HepG2 (cell line): ENCODE measurements around the gene MASP2. TPM values are rescaled to one million over a fixed set of nuclear protein-coding genes. Genes with fewer than 3 reads are reported as not detected.
A peak's percentile ranks its signal among the peaks of the same experiment; 100 is the strongest.

ENCODE experiments used
- AHR ChIP-seq: IDR thresholded peaks from 2 replicates; pipeline ENCODE4 v1.6.1; 2018; ENCODE audit warnings: missing genetic modification reagents, missing compliant biosample characterization
- DR1 ChIP-seq: sonication (generic); formaldehyde crosslinking; IDR thresholded peaks from 2 replicates; pipeline ENCODE4 v1.8.0; 2021; ENCODE audit warnings: mild to moderate bottlenecking, missing genetic modification reagents, inconsistent platforms
- ZNF383 ChIP-seq: sonication (generic); formaldehyde crosslinking; IDR thresholded peaks from 2 replicates; pipeline ENCODE4 v1.4.0; 2020; ENCODE audit warnings: missing genetic modification reagents, mild to moderate bottlenecking, borderline replicate concordance
- ZNF660 ChIP-seq: sonication (generic); formaldehyde crosslinking; IDR thresholded peaks from 2 replicates; pipeline ENCODE4 v1.5.1; 2020; ENCODE audit warnings: mild to moderate bottlenecking, low read depth, missing genetic modification reagents, borderline replicate concordance
- ZNF83 ChIP-seq: sonication (generic); formaldehyde crosslinking; IDR thresholded peaks from 2 replicates; pipeline ENCODE4 v1.4.0; 2020; ENCODE audit warnings: missing genetic modification reagents, mild to moderate bottlenecking, borderline replicate concordance
- polyA plus RNA-seq, 8 experiments: library from polyadenylated mRNA; depleted of rRNA in 3 of 8; stranded (reverse) in 7 of 8; unstranded in 1 of 8; fragments of >200 nt; fragmentation: Illumina TruSeq in 4 of 8; extraction: Trizol in 4 of 8; gene quantifications; 2 replicates each; pipeline versions ENCODE4 v1.2.1 to v1.2.3, GENCODE V29; 2011 to 2016; ENCODE audit warnings: low read depth in 4 of 8, missing spikeins in 1 of 8, mixed read lengths in 1 of 8; ENCODE audit not compliant: insufficient read depth in 1 of 8
- total RNA-seq, 5 experiments: library from RNA; depleted of rRNA; stranded (reverse); fragments of >200 nt; fragmentation: Illumina TruSeq; extraction: Trizol; gene quantifications; 2 replicates each; pipeline ENCODE4 v1.2.3, GENCODE V29; 2016; ENCODE audit warnings: low read depth in 1 of 5
- TF ChIP-seq, protein P1 (sequence below): sonication (generic); IDR thresholded peaks from 2 replicates; pipeline ENCODE4 v1.6.1; 2016; ENCODE audit warnings: low read depth, borderline replicate concordance
- TF ChIP-seq, protein P2 (sequence below): sonication (generic); formaldehyde crosslinking; IDR thresholded peaks from 2 replicates; pipeline ENCODE4 v1.8.0; 2023; ENCODE audit warnings: mild to moderate bottlenecking, missing genetic modification reagents
- TF ChIP-seq, protein P3 (sequence below): sonication (generic); formaldehyde crosslinking; IDR thresholded peaks from 2 replicates; pipeline ENCODE4 v1.5.0; 2020; ENCODE audit warnings: mild to moderate bottlenecking, missing genetic modification reagents, borderline replicate concordance
- TF ChIP-seq, protein P4 (sequence below), 2 experiments: sonication (generic) in 1 of 2; formaldehyde crosslinking in 1 of 2; IDR thresholded peaks; 2 replicates each; pipeline versions ENCODE4 v1.4.0 to v1.6.1; 2018 to 2020; ENCODE audit warnings: missing genetic modification reagents in 2 of 2, borderline replicate concordance in 1 of 2, low read depth in 1 of 2, mild to moderate bottlenecking in 1 of 2, missing biosample characterization in 1 of 2
- TF ChIP-seq, protein P5 (sequence below): sonication (generic); formaldehyde crosslinking; IDR thresholded peaks from 2 replicates; pipeline ENCODE4 v1.8.1; 2023; ENCODE audit warnings: mild to moderate bottlenecking, missing genetic modification reagents, borderline replicate concordance

The MASP2 gene
- total and polyA plus RNA-seq, 2 of the 13 experiments (the other 11 are each of a cell fraction or from before 2014, with no cell fraction given) = 7.1 to 11.8 TPM

DNA sequence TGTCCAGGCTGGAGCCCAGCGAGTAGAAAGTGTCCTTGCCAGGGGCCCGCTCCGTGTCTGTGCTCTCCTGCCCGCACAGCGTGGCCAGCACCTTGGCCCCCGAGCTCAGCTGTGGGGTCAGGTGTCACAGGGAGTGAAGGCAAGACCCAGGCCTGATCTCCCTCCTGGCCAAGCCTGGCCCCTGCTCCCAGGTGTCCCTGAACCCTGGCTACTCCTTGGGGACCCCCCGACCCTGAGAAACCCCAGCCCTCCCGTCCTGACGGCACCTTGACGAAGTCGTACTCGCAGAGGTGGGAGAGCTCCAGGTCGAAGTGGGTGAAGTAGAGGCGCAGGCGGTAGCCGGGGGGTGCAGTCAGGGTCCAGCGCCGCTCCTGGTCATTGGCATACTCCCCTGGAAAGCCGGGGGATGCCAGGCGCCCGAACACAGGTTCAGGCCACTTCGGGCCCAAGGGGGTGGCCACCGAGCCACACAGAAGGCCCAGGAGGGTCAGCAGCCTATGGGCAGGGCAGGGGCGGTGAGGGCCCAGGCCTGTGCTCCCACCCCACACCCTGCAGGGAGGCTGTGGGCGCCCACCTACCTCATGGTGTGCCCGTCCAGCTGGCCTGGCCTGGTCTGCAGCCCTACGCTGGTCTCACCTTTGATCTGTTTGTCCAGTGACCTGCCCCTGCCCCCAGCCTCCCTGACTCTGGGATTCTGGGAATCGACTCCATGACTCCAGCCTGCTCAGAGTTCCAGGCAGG is at the start of gene MASP2 (continued):
- TF ChIP-seq, protein P1, sequence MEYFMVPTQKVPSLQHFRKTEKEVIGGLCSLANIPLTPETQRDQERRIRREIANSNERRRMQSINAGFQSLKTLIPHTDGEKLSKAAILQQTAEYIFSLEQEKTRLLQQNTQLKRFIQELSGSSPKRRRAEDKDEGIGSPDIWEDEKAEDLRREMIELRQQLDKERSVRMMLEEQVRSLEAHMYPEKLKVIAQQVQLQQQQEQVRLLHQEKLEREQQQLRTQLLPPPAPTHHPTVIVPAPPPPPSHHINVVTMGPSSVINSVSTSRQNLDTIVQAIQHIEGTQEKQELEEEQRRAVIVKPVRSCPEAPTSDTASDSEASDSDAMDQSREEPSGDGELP = peak; percentile 81; the same call in 1 of the 2 replicates
- TF ChIP-seq ZNF383 (CRISPR knock-in tag) (no peak; the same call in 1 of the 2 replicates), ZNF83 (peak; percentile 68; the same call in 1 of the 2 replicates), ZNF660 (CRISPR knock-in tag) (no peak), AHR (CRISPR knock-in tag) (peak; percentile 58; the same call in 1 of the 2 replicates), DR1 (CRISPR knock-in tag) (peak; percentile 70)
- TF ChIP-seq, protein P2, sequence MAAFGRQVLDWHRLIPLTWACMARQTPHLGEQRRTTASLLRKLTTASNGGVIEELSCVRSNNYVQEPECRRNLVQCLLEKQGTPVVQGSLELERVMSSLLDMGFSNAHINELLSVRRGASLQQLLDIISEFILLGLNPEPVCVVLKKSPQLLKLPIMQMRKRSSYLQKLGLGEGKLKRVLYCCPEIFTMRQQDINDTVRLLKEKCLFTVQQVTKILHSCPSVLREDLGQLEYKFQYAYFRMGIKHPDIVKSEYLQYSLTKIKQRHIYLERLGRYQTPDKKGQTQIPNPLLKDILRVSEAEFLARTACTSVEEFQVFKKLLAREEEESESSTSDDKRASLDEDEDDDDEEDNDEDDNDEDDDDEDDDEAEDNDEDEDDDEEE = peak; percentile 78; the same call in 1 of the 2 replicates
- TF ChIP-seq, protein P3, sequence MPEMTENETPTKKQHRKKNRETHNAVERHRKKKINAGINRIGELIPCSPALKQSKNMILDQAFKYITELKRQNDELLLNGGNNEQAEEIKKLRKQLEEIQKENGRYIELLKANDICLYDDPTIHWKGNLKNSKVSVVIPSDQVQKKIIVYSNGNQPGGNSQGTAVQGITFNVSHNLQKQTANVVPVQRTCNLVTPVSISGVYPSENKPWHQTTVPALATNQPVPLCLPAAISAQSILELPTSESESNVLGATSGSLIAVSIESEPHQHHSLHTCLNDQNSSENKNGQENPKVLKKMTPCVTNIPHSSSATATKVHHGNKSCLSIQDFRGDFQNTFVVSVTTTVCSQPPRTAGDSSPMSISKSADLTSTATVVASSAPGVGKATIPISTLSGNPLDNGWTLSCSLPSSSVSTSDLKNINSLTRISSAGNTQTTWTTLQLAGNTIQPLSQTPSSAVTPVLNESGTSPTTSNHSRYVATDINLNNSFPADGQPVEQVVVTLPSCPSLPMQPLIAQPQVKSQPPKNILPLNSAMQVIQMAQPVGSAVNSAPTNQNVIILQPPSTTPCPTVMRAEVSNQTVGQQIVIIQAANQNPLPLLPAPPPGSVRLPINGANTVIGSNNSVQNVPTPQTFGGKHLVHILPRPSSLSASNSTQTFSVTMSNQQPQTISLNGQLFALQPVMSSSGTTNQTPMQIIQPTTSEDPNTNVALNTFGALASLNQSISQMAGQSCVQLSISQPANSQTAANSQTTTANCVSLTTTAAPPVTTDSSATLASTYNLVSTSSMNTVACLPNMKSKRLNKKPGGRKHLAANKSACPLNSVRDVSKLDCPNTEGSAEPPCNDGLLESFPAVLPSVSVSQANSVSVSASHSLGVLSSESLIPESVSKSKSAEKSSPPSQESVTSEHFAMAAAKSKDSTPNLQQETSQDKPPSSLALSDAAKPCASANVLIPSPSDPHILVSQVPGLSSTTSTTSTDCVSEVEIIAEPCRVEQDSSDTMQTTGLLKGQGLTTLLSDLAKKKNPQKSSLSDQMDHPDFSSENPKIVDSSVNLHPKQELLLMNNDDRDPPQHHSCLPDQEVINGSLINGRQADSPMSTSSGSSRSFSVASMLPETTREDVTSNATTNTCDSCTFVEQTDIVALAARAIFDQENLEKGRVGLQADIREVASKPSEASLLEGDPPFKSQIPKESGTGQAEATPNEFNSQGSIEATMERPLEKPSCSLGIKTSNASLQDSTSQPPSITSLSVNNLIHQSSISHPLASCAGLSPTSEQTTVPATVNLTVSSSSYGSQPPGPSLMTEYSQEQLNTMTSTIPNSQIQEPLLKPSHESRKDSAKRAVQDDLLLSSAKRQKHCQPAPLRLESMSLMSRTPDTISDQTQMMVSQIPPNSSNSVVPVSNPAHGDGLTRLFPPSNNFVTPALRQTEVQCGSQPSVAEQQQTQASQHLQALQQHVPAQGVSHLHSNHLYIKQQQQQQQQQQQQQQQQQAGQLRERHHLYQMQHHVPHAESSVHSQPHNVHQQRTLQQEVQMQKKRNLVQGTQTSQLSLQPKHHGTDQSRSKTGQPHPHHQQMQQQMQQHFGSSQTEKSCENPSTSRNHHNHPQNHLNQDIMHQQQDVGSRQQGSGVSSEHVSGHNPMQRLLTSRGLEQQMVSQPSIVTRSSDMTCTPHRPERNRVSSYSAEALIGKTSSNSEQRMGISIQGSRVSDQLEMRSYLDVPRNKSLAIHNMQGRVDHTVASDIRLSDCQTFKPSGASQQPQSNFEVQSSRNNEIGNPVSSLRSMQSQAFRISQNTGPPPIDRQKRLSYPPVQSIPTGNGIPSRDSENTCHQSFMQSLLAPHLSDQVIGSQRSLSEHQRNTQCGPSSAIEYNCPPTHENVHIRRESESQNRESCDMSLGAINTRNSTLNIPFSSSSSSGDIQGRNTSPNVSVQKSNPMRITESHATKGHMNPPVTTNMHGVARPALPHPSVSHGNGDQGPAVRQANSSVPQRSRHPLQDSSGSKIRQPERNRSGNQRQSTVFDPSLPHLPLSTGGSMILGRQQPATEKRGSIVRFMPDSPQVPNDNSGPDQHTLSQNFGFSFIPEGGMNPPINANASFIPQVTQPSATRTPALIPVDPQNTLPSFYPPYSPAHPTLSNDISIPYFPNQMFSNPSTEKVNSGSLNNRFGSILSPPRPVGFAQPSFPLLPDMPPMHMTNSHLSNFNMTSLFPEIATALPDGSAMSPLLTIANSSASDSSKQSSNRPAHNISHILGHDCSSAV (CRISPR knock-in tag) = no peak
- TF ChIP-seq, protein P4, sequence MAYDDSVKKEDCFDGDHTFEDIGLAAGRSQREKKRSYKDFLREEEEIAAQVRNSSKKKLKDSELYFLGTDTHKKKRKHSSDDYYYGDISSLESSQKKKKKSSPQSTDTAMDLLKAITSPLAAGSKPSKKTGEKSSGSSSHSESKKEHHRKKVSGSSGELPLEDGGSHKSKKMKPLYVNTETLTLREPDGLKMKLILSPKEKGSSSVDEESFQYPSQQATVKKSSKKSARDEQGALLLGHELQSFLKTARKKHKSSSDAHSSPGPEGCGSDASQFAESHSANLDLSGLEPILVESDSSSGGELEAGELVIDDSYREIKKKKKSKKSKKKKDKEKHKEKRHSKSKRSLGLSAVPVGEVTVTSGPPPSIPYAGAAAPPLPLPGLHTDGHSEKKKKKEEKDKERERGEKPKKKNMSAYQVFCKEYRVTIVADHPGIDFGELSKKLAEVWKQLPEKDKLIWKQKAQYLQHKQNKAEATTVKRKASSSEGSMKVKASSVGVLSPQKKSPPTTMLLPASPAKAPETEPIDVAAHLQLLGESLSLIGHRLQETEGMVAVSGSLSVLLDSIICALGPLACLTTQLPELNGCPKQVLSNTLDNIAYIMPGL (CRISPR knock-in tag; IDR thresholded peaks at IDR 0.05; ENCODE audit: borderline replicate concordance in 1 of 2, low read depth in 1 of 2) = peak; percentile 28 to 62; a peak in 3 of 4 replicates
- TF ChIP-seq, protein P5, sequence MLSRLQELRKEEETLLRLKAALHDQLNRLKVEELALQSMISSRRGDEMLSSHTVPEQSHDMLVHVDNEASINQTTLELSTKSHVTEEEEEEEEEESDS = no peak
